Stimulated activated CD8-positive, alpha-beta memory T cell treated with anti-CD3 and anti-CD28 coated beads, Interleukin-7, amount 100 ng/mL, for 1 hour (primary cell): ENCODE measurements around the gene PWWP2B.
"Not testable (repeated sequence)": the region's sequence is repeated elsewhere in the genome, so short reads cannot be mapped to it uniquely, and the experiment has no call there.

Source experiments
- DNase-seq, 2 donors: peaks; one replicate each; pipeline ENCODE4 v3.0.0-alpha.2; 2020; ENCODE audit warnings: low read depth in 2 of 2

PWWP2B gene

GRCh38 chr10:132381741-132382140 lies 15.3 kb upstream of the PWWP2B start:
- no peak for DNase-seq

GRCh38 chr10:132382231-132382922 lies 14.6 kb upstream of the PWWP2B start:
- DNase-seq = no peak

- no peak for DNase-seq
Measured at GRCh38 chr10:132383101-132383500, 13.9 kb upstream of the PWWP2B start.

GRCh38 chr10:132383751-132384196 lies 13.2 kb upstream of the PWWP2B start:
- DNase-seq = no peak

GRCh38 chr10:132384618-132385388 lies 12.2 kb upstream of the PWWP2B start:
- no peak for DNase-seq

GRCh38 chr10:132385389-132385667 lies 11.7 kb upstream of the PWWP2B start:
- no peak for DNase-seq

GRCh38 chr10:132385721-132386418 lies 11.1 kb upstream of the PWWP2B start:
- DNase-seq = no peak

- DNase-seq = no peak
Measured at GRCh38 chr10:132386419-132386831, 10.6 kb upstream of the PWWP2B start.

GRCh38 chr10:132386896-132387295 lies 10.1 kb upstream of the PWWP2B start:
- DNase-seq = not testable (repeated sequence)

GRCh38 chr10:132387764-132388210 lies 9.2 kb upstream of the PWWP2B start:
- DNase-seq = peak; percentile 57 to 69

GRCh38 chr10:132388891-132389432 lies 8.0 kb upstream of the PWWP2B start:
- no peak for DNase-seq

GRCh38 chr10:132389433-132390169 lies 7.4 kb upstream of the PWWP2B start:
- DNase-seq = no peak

GRCh38 chr10:132390170-132390920 lies 6.7 kb upstream of the PWWP2B start:
- DNase-seq = no peak

- DNase-seq = no peak
Measured at GRCh38 chr10:132390921-132391675, 5.9 kb upstream of the PWWP2B start.

- DNase-seq = no peak
Measured at GRCh38 chr10:132391676-132392020, 5.4 kb upstream of the PWWP2B start.

- no peak for DNase-seq
Measured at GRCh38 chr10:132392184-132392800, 4.7 kb upstream of the PWWP2B start.

- DNase-seq = no peak
Measured at GRCh38 chr10:132392811-132393694, 3.9 kb upstream of the PWWP2B start.

GRCh38 chr10:132393695-132394181 lies 3.3 kb upstream of the PWWP2B start:
- no peak for DNase-seq
